Endothelial cell of coronary artery (primary cell): ENCODE data around the gene KRTAP10-6. TPM values are rescaled to one million over a fixed set of nuclear protein-coding genes. Genes with fewer than 3 reads are reported as not detected.

Experiments used
- total RNA-seq: library from RNA; depleted of rRNA; stranded (reverse); fragments of >200 nt; gene quantifications from 2 replicates; pipeline ENCODE4 v1.2.3, GENCODE V29; 2014

KRTAP10-6 gene, protein sequence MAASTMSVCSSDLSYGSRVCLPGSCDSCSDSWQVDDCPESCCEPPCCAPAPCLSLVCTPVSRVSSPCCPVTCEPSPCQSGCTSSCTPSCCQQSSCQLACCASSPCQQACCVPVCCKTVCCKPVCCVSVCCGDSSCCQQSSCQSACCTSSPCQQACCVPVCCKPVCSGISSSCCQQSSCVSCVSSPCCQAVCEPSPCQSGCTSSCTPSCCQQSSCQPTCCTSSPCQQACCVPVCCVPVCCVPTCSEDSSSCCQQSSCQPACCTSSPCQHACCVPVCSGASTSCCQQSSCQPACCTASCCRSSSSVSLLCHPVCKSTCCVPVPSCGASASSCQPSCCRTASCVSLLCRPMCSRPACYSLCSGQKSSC
- not detected in 2 replicates for total RNA-seq

DNA sequence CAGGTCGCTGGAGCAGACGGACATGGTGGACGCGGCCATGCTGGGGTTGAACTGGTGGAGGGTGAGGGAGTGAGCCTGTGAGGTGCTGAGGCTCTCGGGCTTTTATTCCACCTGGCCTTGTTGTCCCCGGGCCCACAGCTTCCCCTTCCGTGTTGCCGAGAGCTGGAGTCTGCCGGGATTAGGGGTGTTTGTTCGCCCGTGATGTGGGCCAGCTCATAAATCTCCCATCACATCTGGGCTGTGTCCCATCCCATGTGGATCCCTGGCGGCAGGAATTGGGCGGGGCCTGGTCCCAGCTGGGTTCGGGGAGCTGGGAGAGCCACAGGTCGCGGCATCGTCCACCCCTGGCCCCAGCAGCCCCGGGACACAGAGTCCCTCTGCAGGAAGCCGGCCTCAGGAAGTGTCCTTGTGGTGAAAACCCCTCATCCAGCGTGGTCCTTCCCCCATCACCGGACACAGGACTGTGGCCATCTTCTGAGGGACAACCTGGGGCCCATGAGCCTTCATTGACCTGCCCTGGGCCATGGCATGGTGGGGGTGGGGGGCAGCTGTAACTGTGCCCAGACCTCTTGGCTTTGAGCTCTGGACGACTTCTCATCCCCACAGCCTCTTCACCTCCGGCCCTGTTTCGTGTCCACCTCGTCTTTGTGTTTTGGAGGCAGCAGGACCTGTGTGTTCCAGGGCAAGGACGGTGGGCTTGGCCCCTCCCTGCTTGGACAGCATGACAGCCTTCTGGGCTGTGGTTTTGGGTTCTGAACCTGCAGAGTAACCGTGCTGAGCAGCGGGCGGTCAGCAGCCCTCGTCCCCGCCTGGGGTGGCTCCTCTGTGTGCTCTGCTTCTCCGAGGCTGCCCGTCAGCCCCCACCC, at the start of gene KRTAP10-6:
Gene KRTAP10-6 (minus strand): TSS at position 60 of the 866 bp plus-strand sequence. CDS start 21 bp downstream, at position 39.

DNA sequence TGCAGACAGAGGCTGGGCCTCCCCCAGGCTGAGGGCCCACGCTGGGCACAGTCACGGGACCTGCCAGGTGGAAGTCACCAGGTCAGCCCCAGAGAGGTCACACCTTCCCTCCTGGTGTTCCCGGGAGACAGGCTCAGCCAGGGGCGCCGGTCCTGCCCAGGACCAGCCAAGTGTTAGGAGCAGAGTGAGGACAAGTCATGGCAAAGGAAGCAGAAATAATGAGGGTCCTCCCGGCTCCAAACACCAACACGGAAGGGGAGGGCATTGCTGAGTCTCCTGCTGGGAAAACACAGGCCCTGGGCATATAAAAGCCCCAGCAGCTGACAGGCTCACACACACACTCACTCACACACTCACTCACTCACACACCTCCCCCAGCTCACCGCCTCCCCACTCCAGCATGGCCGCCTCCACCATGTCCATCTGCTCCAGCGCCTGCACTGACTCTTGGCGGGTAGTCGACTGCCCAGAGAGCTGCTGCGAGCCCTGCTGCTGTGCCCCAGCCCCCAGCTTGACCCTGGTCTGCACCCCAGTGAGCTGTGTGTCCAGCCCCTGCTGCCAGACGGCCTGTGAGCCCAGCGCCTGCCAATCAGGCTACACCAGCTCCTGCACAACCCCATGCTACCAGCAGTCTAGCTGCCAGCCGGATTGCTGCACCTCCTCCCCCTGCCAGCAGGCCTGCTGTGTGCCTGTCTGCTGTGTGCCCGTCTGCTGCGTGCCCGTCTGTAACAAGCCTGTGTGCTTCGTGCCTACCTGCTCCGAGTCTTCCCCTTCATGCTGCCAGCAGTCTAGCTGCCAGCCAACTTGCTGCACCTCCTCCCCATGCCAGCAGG, 44.9 kb upstream of the KRTAP10-6 start, which contains the start of gene KRTAP10-10:
Gene KRTAP10-10 (plus strand): TSS at position 339 of the 833 bp plus-strand sequence. CDS start 62 bp downstream, at position 401.

DNA sequence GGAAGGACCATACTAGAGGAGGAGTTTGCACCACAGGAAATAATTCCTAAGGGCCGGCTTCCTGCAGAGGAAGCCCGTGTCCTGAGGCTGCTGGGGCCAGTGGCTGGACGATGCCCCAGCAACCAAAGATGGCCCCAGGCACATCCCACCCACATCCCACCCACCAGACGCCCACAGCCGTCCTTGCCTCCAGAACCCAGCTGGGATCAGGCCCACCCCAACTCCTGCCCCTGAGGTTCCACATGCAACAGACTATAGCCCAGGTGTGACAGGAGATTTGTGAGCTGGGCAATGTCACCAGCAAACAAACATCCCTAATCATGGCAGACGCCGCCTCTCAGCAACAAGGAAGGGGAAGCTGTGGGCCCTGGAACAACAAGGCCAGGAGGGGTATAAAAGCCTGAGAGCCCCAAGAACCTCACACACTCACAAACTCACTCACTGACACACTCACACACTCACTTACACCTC, 34.4 kb upstream of the KRTAP10-6 start, which contains the start of gene KRTAP10-9:
Gene KRTAP10-9 (plus strand): TSS at position 421 of the 471 bp plus-strand sequence. CDS start 79 bp downstream, outside the sequence.

DNA sequence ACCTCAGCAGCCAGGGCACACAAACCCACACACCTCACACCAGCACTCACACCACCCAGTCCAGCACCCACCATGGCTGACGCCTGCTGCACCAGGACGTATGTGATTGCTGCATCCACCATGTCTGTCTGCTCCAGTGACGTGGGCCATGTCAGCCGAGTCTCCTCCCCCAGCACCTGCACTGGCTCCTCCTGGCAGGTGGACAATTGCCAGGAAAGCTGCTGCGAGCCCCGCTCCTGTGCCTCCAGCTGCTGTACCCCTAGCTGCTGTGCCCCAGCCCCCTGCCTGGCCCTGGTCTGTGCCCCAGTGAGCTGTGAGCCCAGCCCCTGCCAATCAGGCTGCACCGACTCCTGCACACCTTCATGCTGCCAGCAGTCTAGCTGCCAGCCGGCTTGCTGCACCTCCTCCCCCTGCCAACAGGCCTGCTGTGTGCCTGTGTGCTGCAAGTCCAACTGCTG, 19.8 kb upstream of the KRTAP10-6 start, which contains the start of gene KRTAP10-8:
Gene KRTAP10-8 (plus strand): TSS at position 51 of the 458 bp plus-strand sequence. CDS start 22 bp downstream, at position 73.

DNA sequence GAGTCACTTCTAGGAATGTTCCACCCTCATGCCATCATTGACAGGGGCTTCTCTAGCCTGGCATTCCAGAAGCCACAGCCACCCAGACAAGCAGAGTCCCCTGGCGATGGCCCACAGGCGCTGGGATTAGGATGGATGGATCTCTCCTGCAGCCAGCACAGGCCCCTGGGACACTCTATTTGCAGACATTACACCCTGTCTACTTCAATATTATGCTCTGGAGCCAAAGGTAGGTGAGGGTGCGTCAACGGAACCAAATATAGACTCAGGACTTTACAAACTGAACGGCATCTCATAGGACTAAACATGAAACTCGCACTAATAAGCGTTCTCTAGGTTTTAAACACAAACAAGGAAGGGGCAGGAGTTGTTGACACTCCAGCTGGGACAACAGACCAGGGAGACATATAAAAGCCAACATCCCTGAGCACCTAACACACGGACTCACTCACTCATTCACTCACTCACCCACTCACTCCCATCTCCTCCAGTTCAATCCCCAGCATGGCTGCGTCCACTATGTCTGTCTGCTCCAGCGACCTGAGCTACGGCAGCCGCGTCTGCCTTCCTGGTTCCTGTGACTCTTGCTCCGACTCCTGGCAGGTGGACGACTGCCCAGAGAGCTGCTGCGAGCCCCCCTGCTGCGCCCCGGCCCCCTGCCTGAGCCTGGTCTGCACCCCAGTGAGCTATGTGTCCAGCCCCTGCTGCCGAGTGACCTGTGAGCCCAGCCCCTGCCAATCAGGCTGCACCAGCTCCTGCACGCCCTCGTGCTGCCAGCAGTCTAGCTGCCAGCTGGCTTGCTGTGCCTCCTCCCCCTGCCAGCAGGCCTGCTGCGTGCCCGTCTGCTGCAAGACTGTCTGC, 8.0 kb upstream of the KRTAP10-6 start, which contains the start of gene KRTAP10-7:
Gene KRTAP10-7 (plus strand): TSS at position 480 of the 861 bp plus-strand sequence. CDS start 25 bp downstream, at position 505.

DNA sequence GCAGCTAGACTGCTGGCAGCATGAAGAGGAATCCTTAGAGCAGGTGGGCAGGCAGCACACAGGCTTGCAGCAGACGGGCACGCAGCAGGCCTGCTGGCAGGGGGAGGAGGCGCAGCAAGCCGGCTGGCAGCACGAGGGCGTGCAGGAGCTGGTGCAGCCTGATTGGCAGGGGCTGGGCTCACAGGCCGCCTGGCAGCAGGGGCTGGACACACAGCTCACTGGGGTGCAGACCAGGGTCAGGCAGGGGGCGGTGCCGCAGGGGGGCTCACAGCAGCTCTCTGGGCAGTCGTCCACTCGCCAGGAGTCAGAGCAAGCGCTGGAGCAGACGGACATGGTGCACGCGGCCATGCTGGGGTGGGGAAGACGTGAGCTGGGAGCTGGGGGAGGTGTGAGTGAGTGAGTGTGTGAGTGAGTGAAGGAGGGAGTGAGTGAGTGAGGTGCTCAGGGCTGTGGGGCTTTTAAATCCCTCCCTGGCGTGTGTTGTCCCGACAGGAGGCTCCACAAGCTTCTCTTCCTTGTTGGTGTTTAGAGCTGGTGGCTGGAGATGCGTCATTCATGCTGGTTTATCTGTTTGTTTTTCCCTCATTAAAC, 12.0 kb downstream of the KRTAP10-6 start, which contains the start of gene KRTAP10-5:
Gene KRTAP10-5 (minus strand): TSS at position 374 of the 591 bp plus-strand sequence. CDS start 26 bp downstream, at position 348.

DNA sequence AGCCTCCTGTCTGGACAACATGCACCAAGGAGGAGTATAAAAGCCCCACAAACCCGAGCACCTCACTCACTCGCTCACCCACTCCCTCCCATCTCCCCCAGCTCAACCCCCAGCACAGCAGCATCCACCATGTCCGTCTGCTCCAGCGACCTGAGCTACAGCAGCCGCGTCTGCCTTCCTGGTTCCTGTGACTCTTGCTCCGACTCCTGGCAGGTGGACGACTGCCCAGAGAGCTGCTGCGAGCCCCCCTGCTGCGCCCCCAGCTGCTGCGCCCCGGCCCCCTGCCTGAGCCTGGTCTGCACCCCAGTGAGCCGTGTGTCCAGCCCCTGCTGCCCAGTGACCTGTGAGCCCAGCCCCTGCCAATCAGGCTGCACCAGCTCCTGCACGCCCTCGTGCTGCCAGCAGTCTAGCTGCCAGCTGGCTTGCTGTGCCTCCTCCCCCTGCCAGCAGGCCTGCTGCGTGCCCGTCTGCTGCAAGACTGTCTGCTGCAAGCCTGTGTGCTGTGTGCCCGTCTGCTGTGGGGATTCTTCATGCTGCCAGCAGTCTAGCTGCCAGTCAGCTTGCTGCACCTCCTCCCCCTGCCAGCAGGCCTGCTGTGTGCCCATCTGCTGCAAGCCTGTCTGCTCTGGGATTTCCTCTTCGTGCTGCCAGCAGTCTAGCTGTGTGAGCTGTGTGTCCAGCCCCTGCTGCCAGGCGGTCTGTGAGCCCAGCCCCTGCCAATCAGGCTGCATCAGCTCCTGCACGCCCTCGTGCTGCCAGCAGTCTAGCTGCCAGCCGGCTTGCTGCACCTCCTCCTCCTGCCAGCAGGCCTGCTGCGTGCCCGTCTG, 18.5 kb downstream of the KRTAP10-6 start, which contains the start of gene KRTAP10-4:
Gene KRTAP10-4 (plus strand): TSS at position 100 of the 827 bp plus-strand sequence. CDS start 30 bp downstream, at position 130.

DNA sequence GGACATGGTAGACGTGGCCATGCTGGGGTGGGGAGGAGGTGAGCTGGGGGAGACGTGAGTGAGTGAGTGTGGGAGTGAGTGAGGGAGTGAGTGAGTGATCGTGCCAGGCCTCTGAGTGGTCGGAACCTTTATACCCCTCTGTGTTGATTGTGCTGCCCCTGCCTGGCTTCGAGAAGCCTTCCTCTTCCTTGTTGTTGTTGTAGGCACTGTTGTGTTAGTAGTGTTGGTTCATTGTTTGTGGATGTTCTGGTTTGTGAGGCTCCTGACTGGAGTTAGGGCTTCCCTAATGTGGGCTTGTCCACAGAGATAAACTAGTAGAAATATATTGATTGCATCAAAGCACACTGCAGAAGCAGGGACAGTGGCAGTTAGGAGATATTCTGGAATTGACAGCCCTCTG, 33.6 kb downstream of the KRTAP10-6 start, which contains the start of gene KRTAP10-3:
Gene KRTAP10-3 (minus strand): TSS at position 101 of the 400 bp plus-strand sequence. CDS start 80 bp downstream, at position 21.

DNA sequence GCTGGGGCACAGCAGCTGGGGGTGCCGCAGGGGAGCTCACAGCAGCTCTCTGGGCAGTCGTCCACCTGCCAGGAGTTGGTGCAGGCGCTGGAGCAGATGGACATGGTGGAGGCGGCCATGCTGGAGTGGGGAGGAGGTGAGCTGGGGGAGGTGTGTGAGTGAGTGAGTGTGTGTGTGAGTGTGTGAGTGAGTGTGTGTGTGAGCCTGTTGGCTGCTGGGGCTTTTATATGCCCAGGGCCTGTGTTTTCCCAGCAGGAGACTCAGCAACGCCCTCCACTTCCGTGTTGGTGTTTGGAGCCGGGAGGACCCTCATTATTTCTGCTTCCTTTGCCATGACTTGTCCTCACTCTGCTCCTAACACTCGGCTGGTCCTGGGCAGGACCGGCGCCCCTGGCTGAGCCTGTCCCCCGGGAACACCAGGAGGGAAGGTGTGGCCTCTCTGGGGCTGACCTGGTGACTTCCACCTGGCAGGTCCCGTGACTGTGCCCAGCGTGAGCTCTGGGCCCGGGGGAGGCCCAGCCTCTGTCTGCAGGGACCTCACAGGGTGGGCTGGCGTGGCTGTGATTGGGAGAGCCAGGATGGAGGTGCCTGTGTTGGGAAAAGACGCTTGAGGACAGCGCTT, 40.9 kb downstream of the KRTAP10-6 start, which contains the start of gene KRTAP10-2:
Gene KRTAP10-2 (minus strand): TSS at position 166 of the 622 bp plus-strand sequence. CDS start 47 bp downstream, at position 119.

Other genes with a start within 250 kb of the KRTAP10-6 start
- under 0.01 and 0.18 TPM in 2 replicates for gene TRPM2, start 238.9 kb downstream of the KRTAP10-6 start, total RNA-seq
- gene LRRC3, start 137.0 kb downstream of the KRTAP10-6 start, total RNA-seq: 0.99 and 1.2 TPM in 2 replicates
- gene KRTAP10-1, start 52.3 kb downstream of the KRTAP10-6 start, total RNA-seq: not detected in 2 replicates
- not detected in 2 replicates for gene KRTAP10-2, start 41.0 kb downstream of the KRTAP10-6 start, total RNA-seq
- not detected in 2 replicates for gene KRTAP10-3, start 33.7 kb downstream of the KRTAP10-6 start, total RNA-seq
- gene KRTAP10-4, start 18.8 kb downstream of the KRTAP10-6 start, total RNA-seq: not detected in 2 replicates
- gene KRTAP10-5, start 11.9 kb downstream of the KRTAP10-6 start, total RNA-seq: not detected in 2 replicates
- gene KRTAP10-7, start 8.1 kb upstream of the KRTAP10-6 start, total RNA-seq: not detected in 2 replicates
- not detected in 2 replicates for gene KRTAP10-8, start 19.6 kb upstream of the KRTAP10-6 start, total RNA-seq
- gene KRTAP10-9, start 34.6 kb upstream of the KRTAP10-6 start, total RNA-seq: not detected in 2 replicates
- not detected in 2 replicates for gene KRTAP10-10, start 44.9 kb upstream of the KRTAP10-6 start, total RNA-seq
- not detected in 2 replicates for gene KRTAP10-11, start 53.9 kb upstream of the KRTAP10-6 start, total RNA-seq
- not detected in 2 replicates for gene KRTAP12-4, start 62.2 kb upstream of the KRTAP10-6 start, total RNA-seq
- not detected in 2 replicates for gene KRTAP12-3, start 65.4 kb upstream of the KRTAP10-6 start, total RNA-seq
- gene KRTAP12-2, start 74.4 kb upstream of the KRTAP10-6 start, total RNA-seq: not detected in 2 replicates
- not detected in 2 replicates for gene KRTAP12-1, start 89.7 kb upstream of the KRTAP10-6 start, total RNA-seq
- gene KRTAP10-12, start 104.7 kb upstream of the KRTAP10-6 start, total RNA-seq: not detected in 2 replicates
- not detected in 2 replicates for gene TSPEAR, start 119.1 kb upstream of the KRTAP10-6 start, total RNA-seq
- 76.3 and 103 TPM in 2 replicates for gene UBE2G2, start 209.3 kb upstream of the KRTAP10-6 start, total RNA-seq
- 77.2 and 91.3 TPM in 2 replicates for gene SUMO3, start 225.6 kb upstream of the KRTAP10-6 start, total RNA-seq